Astrocyte (in vitro differentiated cells and primary cell): ENCODE data around the gene SYNRG.

Experiments
- CTCF ChIP-seq: IDR thresholded peaks from 2 replicates; pipeline ENCODE4 v1.5.1; 2011; ENCODE audit warnings: low read depth, mild to moderate bottlenecking, inconsistent platforms, low read length, moderate library complexity; ENCODE audit not compliant: insufficient read depth
- EZH2 ChIP-seq: IDR thresholded peaks from 2 replicates; pipeline ENCODE4 v1.6.1; 2012; ENCODE audit warnings: mild to moderate bottlenecking, low read length, inconsistent platforms; ENCODE audit not compliant: insufficient read depth

- TF ChIP-seq CTCF = no peak
- TF ChIP-seq EZH2 = no peak
These were observed 73.3 kb downstream of the SYNRG start for GRCh38 chr17:37535906-37536305.
